Osteoblast (primary cell): ENCODE results near the gene PAQR4. TPM values are rescaled to one million over a fixed set of nuclear protein-coding genes. Genes with fewer than 3 reads are reported as not detected.
A peak's percentile ranks its signal among the peaks of the same experiment; 100 is the strongest.

ENCODE experiments used
- DNase-seq: peaks from one replicate; pipeline ENCODE4 v3.0.0; 2011; ENCODE audit warnings: low spot score, mixed read lengths; ENCODE audit not compliant: insufficient read length; ENCODE audit errors: missing footprints
- H2AFZ ChIP-seq: 2 replicates; pipeline ENCODE4 v1.6.0; 2011; ENCODE audit warnings: mild to moderate bottlenecking, low read length
- H3K27ac ChIP-seq: 2 replicates; pipeline ENCODE4 v1.5.1; 2011; ENCODE audit warnings: mild to moderate bottlenecking, low read depth, low read length, moderate library complexity
- H3K27me3 ChIP-seq: 2 replicates; pipeline ENCODE4 v1.6.0; 2012; ENCODE audit warnings: mild to moderate bottlenecking, control low read depth, inconsistent platforms, low read length, moderate library complexity; ENCODE audit not compliant: insufficient read depth
- H3K36me3 ChIP-seq: 2 replicates; pipeline ENCODE4 v1.5.1; 2011; ENCODE audit warnings: mild to moderate bottlenecking, low read length, control low read depth, moderate library complexity; ENCODE audit not compliant: insufficient read depth
- H3K4me1 ChIP-seq: 2 replicates; pipeline ENCODE4 v1.5.1; 2011; ENCODE audit warnings: mild to moderate bottlenecking, low read length, control low read depth, moderate library complexity; ENCODE audit not compliant: insufficient read depth
- H3K4me2 ChIP-seq: 2 replicates; pipeline ENCODE4 v1.6.0; 2011; ENCODE audit warnings: mild to moderate bottlenecking, low read length; ENCODE audit not compliant: insufficient read depth
- H3K4me3 ChIP-seq: fragments of 200-600 bp; sonication (generic); 3 replicates; pipeline ENCODE4 v1.5.1; 2012; ENCODE audit warnings: mild to moderate bottlenecking, low read length, inconsistent platforms; ENCODE audit not compliant: insufficient read depth
- H3K79me2 ChIP-seq: 2 replicates; pipeline ENCODE4 v1.6.0; 2012; ENCODE audit warnings: mild to moderate bottlenecking, low read length, control low read depth, inconsistent platforms; ENCODE audit not compliant: insufficient read depth
- H3K9me3 ChIP-seq: 2 replicates; pipeline ENCODE4 v1.5.1; 2011; ENCODE audit warnings: low read depth, low read length, control low read depth
- H4K20me1 ChIP-seq: 2 replicates; pipeline ENCODE4 v1.6.0; 2012; ENCODE audit warnings: mild to moderate bottlenecking, low read length, control low read depth; ENCODE audit not compliant: insufficient read depth
- CTCF ChIP-seq: IDR thresholded peaks from 2 replicates; pipeline ENCODE4 v1.5.1; 2011; ENCODE audit warnings: mild to moderate bottlenecking, low read depth, low read length, moderate library complexity; ENCODE audit errors: extremely low read depth
- total RNA-seq: library from RNA; depleted of rRNA; stranded (reverse); fragments of >200 nt; gene quantifications from 2 replicates; pipeline ENCODE4 v1.2.3, GENCODE V29; 2012

The PAQR4 gene
- total RNA-seq, 1 donor = 1.8 TPM

- no peaks in the 10 kb centered on the region for H3K27me3 ChIP-seq
- H3K9me3 ChIP-seq = no peaks in the 10 kb centered on the region
- no peak for DNase-seq
- H3K36me3 ChIP-seq = no peaks in the 10 kb centered on the region
- H3K4me1 ChIP-seq = peaks cover 11% of the 10 kb centered on the region
- no peaks in the 10 kb centered on the region for H4K20me1 ChIP-seq
- peak overlapping the region; percentile 84 for H3K4me2 ChIP-seq
- no peak overlapping the region for H2AFZ ChIP-seq
- H3K4me3 ChIP-seq = peak overlapping the region; percentile 88
- H3K79me2 ChIP-seq = peaks cover 8% of the 10 kb centered on the region
- H3K27ac ChIP-seq = peak overlapping the region; percentile 91
- TF ChIP-seq CTCF = no peak
These were observed 12.2 kb downstream of the PAQR4 start for GRCh38 chr16:2981177-2981898.

DNA sequence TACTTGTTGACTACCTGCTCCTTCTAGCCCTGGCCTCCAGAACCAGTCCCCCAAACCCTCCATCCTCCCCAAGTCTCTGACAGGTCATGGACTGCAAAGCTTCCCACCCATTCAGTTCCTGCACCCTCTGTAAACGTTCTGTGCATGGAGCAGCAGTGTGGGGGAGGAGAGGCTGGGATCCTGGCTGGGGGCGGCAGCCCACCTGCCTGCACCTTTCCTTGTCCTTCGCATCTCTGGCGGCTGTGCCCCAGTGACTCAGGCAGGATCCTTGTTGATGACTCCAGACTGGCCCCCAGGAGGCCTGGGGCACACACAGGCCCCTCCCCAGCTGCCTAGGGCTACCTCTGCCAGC, 12.7 kb downstream of the PAQR4 start:
- Histone ChIP-seq H3K36me3 (no peaks in the 10 kb centered on the region), H3K4me2 (no peak overlapping the region), H3K4me3 (no peak overlapping the region), H2AFZ (no peak overlapping the region), H4K20me1 (no peaks in the 10 kb centered on the region), H3K79me2 (peaks cover 8% of the 10 kb centered on the region), H3K27me3 (no peaks in the 10 kb centered on the region), H3K27ac (no peak overlapping the region), H3K4me1 (peaks cover 11% of the 10 kb centered on the region), H3K9me3 (no peaks in the 10 kb centered on the region)
- no peak for DNase-seq
- TF ChIP-seq CTCF = no peak

GRCh38 chr16:2982402-2982801, 13.3 kb downstream of the PAQR4 start:
- Histone ChIP-seq H3K4me3 (no peak overlapping the region), H3K27me3 (no peaks in the 10 kb centered on the region), H3K36me3 (no peaks in the 10 kb centered on the region), H3K27ac (no peak overlapping the region), H3K4me2 (no peak overlapping the region), H3K79me2 (peaks cover 8% of the 10 kb centered on the region), H3K4me1 (peaks cover 11% of the 10 kb centered on the region), H3K9me3 (no peaks in the 10 kb centered on the region), H4K20me1 (no peaks in the 10 kb centered on the region), H2AFZ (no peak overlapping the region)
- TF ChIP-seq CTCF = no peak
- DNase-seq = no peak

DNA sequence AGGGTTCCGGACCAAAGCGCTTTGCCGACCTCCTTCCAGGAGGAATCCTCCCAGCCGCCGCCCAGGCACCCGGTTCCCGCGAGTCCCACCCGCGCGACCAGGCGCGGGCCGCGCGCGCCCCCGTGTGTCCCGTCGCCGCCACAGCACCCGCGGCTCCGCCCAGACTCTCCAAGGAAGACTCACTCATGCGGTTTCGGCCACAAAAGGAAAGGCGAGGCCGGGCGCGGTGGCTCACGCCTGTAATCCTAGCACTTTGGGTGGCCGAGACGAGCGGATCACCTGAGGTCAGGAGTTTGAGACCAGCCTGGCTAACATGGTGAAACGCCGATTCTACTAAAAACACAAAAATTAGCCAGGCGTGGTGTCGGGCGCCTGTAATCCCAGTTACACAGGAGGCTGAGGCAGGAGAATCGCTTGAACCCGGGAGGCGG, 14.6 kb downstream of the PAQR4 start:
- Histone ChIP-seq H3K9me3 (no peaks in the 10 kb centered on the region), H3K27me3 (no peaks in the 10 kb centered on the region), H3K4me1 (peaks cover 11% of the 10 kb centered on the region), H3K27ac (no peak overlapping the region), H3K79me2 (peaks cover 8% of the 10 kb centered on the region), H3K36me3 (no peaks in the 10 kb centered on the region), H3K4me3 (peak overlapping the region; percentile 54), H3K4me2 (peak overlapping the region; percentile 77), H4K20me1 (no peaks in the 10 kb centered on the region), H2AFZ (peak overlapping the region; percentile 81)
- DNase-seq = peak; percentile 100
- TF ChIP-seq CTCF = peak; percentile 66
